Activated naive CD8-positive, alpha-beta T cell treated with anti-CD3 and anti-CD28 coated beads, Interleukin-2, amount 10 ng/mL, durations not matched to agents 7 days and 5 days (primary cell): ENCODE results near the gene AIG1. TPM values are rescaled to one million over a fixed set of nuclear protein-coding genes. Genes with fewer than 3 reads are reported as not detected.

Experiments
- ATAC-seq: fragments of 150-1000 bp; cut with Tn5 transposase; one replicate; pipeline ENCODE4 v1.10.0; 2021; ENCODE audit warnings: low read depth, moderate library complexity
- POLR2A ChIA-PET: fragments of 350-600 bp; sonication (Branson Sonifier 250); formaldehyde crosslinking; loops from one replicate; lab custom pipeline; 2021; ENCODE audit warnings: antibody characterized with exemption; lab: Charles Lee
- DNase-seq: peaks from one replicate; pipeline ENCODE4 v3.0.0; 2021
- H3K27ac Mint-ChIP-seq: one replicate; pipeline ENCODE4 v1.8.0; 2022; ENCODE audit warnings: mild to moderate bottlenecking, mixed read lengths
- H3K27me3 Mint-ChIP-seq: one replicate; pipeline ENCODE4 v1.8.0; 2022; ENCODE audit warnings: mild to moderate bottlenecking, moderate library complexity, mixed read lengths
- H3K36me3 Mint-ChIP-seq: one replicate; pipeline ENCODE4 v1.8.0; 2021; ENCODE audit warnings: mild to moderate bottlenecking, mixed read lengths
- H3K4me1 Mint-ChIP-seq: one replicate; pipeline ENCODE4 v1.8.0; 2021; ENCODE audit warnings: mixed read lengths
- H3K4me3 Mint-ChIP-seq: one replicate; pipeline ENCODE4 v1.8.0; 2022; ENCODE audit warnings: mild to moderate bottlenecking, moderate library complexity, mixed read lengths
- H3K9me3 Mint-ChIP-seq: one replicate; pipeline ENCODE4 v1.8.0; 2021; ENCODE audit warnings: mixed read lengths
- total RNA-seq, 2 experiments: library from RNA; stranded (reverse); gene quantifications; one replicate each; pipeline ENCODE4 v1.2.3, GENCODE V29; 2021

The AIG1 gene
- total RNA-seq, 2 experiments from 2014 or later = 14.2 to 14.6 TPM

DNA sequence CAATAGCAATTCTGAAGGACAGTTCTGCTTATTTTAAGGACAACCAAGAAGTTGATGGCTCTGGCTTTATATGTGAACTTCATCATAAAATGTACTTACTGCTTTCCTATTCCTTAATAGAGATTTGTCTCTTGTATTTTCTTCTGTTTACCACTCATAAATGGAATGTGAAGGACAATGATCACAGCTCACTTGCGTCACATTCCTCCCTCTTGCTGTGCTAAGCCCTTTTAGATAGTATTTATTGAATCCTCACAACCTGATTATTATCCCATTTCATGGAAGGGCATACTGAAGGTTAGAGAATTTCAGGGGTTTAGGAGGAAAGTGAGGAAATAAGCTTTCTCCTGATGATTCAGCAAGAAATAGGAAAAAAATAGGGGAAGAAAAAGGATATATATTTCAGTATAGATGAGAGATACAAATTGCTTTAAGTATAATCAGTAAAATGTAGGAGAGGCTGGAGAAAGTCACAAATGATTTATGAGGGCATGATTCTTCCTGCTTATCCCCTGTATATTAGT lies 132.9 kb downstream of the AIG1 start:
- POLR2A ChIA-PET = no interaction called here
- ATAC-seq (no peak), DNase-seq (no peak)
- peaks cover 3% of the 10 kb centered on the region for H3K36me3 Mint-ChIP-seq
- peaks cover 4% of the 10 kb centered on the region for H3K9me3 Mint-ChIP-seq
- H3K4me1 Mint-ChIP-seq = no peaks in the 10 kb centered on the region
- H3K27me3 Mint-ChIP-seq = no peaks in the 10 kb centered on the region
- no peak overlapping the region for H3K4me3 Mint-ChIP-seq
- H3K27ac Mint-ChIP-seq = no peak overlapping the region

GRCh38 chr6:143194095-143194589 lies 133.5 kb downstream of the AIG1 start:
- ATAC-seq (no peak), DNase-seq (no peak)
- Mint-ChIP-seq H3K27me3 (no peaks in the 10 kb centered on the region), H3K36me3 (peaks cover 3% of the 10 kb centered on the region), H3K4me1 (no peaks in the 10 kb centered on the region), H3K9me3 (peaks cover 4% of the 10 kb centered on the region), H3K4me3 (no peak overlapping the region), H3K27ac (no peak overlapping the region)
- POLR2A ChIA-PET = no interaction called here

DNA sequence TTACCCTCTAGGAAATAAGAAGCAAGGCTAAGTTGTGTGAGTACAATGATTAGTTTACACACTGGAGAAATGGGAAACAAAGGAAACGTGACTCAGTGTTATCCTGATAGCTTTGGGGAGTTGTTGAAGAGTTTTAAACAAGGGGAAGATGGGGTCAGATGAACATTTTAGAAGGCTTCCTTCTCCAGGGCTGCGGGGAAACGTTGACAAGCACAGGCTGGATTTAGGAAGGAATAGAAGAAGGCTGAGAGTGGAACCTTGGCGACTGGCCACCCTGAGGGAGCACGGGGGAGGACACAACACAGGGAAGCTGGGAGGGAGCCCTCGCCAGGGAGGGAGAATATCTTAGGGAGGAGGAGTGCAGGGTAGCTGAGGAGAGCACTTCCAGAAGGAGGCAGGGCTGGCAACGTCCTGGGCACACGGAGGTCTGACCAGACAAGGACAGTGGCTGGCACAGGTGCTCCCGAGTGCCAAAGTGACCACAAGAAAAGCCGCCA lies 134.7 kb downstream of the AIG1 start:
- Mint-ChIP-seq H3K36me3 (peaks cover 3% of the 10 kb centered on the region), H3K9me3 (peaks cover 4% of the 10 kb centered on the region), H3K27me3 (no peaks in the 10 kb centered on the region), H3K27ac (no peak overlapping the region), H3K4me1 (no peaks in the 10 kb centered on the region), H3K4me3 (no peak overlapping the region)
- ATAC-seq (no peak), DNase-seq (no peak)
- POLR2A ChIA-PET = no interaction called here

- Mint-ChIP-seq H3K9me3 (peaks cover 2% of the 10 kb centered on the region), H3K27me3 (no peaks in the 10 kb centered on the region), H3K4me1 (no peaks in the 10 kb centered on the region), H3K4me3 (no peak overlapping the region), H3K36me3 (peaks cover 2% of the 10 kb centered on the region), H3K27ac (no peak overlapping the region)
- ATAC-seq = no peak
- no peak for DNase-seq
- POLR2A ChIA-PET = interaction anchor here (0.7 kb wide), 1 partner anchor 130 kb away, joined by 3 read pairs; no protein-coding TSS in a partner anchor
These were observed 136.0 kb downstream of the AIG1 start for GRCh38 chr6:143196525-143197225.

DNA sequence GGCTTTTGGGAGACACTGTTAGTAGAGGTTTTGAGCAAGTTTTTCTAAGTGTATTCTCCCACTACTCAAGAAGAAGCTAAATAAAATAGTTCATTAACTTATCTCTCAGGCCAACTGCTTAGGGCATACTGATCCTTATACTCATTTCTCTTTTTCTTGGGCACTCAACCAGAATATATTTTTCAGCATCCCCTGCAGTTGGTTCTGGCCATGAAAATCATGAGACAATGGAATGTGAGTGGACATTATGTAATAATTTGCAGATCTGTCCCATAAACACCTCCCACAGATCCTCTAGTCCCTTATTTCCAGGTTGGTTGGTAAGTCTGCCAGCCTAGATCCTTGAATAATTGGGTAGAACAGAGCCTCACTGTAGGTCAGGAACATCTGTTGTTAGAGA lies 136.7 kb downstream of the AIG1 start:
- POLR2A ChIA-PET = no interaction called here
- Mint-ChIP-seq H3K36me3 (peaks cover 2% of the 10 kb centered on the region), H3K4me3 (no peak overlapping the region), H3K4me1 (no peaks in the 10 kb centered on the region), H3K27ac (no peak overlapping the region), H3K27me3 (no peaks in the 10 kb centered on the region), H3K9me3 (peaks cover 2% of the 10 kb centered on the region)
- ATAC-seq = no peak
- no peak for DNase-seq

DNA sequence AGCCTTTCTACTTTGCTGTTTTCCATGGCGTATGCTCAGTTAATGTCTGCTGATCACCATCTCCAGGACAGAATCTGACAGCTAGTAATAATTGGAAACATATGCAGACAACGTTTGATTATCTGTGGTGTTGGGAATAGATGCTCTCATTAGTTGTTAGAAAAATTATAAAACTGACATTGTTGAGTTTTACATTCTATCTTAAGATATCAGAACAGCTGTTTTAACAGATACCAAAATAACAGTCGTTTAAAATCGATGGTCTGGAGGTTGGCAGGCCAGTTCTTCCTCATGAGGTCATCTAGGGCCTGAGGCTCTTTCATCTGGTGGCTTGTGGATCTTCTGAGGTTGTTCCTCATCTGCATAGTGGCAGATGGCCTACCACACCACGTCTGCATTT lies 137.6 kb downstream of the AIG1 start:
- H3K4me3 Mint-ChIP-seq = no peak overlapping the region
- ATAC-seq (no peak), DNase-seq (no peak)
- peaks cover 2% of the 10 kb centered on the region for H3K36me3 Mint-ChIP-seq
- no peak overlapping the region for H3K27ac Mint-ChIP-seq
- no peaks in the 10 kb centered on the region for H3K4me1 Mint-ChIP-seq
- POLR2A ChIA-PET = no interaction called here
- no peaks in the 10 kb centered on the region for H3K27me3 Mint-ChIP-seq
- H3K9me3 Mint-ChIP-seq = peaks cover 2% of the 10 kb centered on the region

DNA sequence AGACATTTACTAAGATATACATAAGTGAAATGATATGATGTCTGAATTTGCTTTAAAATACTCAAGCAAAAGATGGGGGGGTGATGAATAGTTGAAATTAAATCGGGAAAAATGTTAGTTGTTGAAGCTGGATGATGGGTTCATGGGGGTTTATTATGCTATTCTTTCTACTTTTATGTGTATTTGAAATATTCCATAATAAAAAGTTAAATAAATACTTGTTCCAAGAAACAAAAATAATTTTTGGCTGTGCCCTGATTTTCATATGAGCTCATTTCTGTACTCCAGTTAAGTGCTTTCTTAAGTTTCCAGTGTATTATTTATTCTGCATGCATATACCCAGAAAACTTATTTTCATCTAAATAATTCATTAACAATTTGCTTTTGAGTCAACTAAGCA lies 138.6 kb downstream of the AIG1 start:
- no peak overlapping the region for H3K27ac Mint-ChIP-seq
- POLR2A ChIA-PET = no interaction called here
- ATAC-seq (no peak), DNase-seq (no peak)
- H3K27me3 Mint-ChIP-seq = no peaks in the 10 kb centered on the region
- no peaks in the 10 kb centered on the region for H3K9me3 Mint-ChIP-seq
- no peaks in the 10 kb centered on the region for H3K4me1 Mint-ChIP-seq
- peaks cover 5% of the 10 kb centered on the region for H3K36me3 Mint-ChIP-seq
- H3K4me3 Mint-ChIP-seq = no peak overlapping the region

DNA sequence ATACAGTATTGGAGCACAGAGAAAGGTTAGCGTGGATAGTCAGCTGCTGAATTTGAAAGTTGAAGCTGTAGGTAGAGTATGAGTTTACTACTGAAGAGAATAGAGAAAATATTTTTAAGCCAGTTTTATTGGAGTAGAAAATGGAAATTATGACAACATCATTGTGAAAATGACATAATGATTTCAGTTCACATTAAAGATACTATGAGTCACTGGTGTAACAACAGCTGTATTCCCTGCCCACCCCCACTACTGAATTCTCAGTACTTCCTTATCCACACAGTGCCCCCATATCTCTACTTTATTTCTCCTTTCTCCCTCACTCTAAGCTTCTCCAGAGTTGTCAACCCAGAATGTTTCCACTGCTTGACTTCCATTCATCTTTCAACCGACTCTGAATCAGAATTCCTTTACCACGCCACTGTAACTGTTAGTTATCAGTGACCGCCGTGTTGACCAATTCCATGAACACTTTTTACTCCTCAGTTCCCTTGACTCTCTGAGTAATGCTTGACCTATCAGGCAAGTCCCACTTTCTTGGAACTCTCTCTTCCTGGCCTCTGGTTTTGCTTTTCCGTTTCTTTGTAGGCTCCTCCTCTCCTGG lies 139.6 kb downstream of the AIG1 start:
- Mint-ChIP-seq H3K4me3 (no peak overlapping the region), H3K36me3 (peaks cover 5% of the 10 kb centered on the region), H3K9me3 (no peaks in the 10 kb centered on the region), H3K27ac (no peak overlapping the region), H3K4me1 (no peaks in the 10 kb centered on the region), H3K27me3 (no peaks in the 10 kb centered on the region)
- POLR2A ChIA-PET = no interaction called here
- DNase-seq = no peak
- ATAC-seq = no peak

- Mint-ChIP-seq H3K27me3 (no peaks in the 10 kb centered on the region), H3K9me3 (no peaks in the 10 kb centered on the region), H3K4me3 (no peak overlapping the region), H3K36me3 (peaks cover 7% of the 10 kb centered on the region), H3K27ac (no peak overlapping the region), H3K4me1 (no peaks in the 10 kb centered on the region)
- POLR2A ChIA-PET = no interaction called here
- ATAC-seq = no peak
- no peak for DNase-seq
These were observed 143.4 kb downstream of the AIG1 start for GRCh38 chr6:143204045-143204444.

DNA sequence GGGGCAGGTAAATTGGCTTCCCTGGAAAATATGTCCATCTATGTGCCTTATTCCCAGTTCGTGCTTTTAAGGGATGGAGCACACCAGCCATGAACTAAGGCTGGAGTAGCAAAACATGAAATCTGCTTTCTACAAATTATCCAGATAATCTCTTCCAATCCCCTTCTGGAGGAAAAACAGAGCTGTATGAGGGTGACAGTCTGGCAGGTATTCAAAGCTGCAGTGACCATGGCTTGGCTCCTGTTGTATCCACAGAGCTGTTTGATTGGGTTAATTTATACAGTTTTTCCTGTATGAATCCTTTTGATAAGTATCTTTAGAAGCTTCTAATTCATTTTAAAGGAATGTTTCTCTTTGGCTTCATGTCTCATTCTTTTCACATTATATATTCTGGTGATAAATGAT lies 144.4 kb downstream of the AIG1 start:
- POLR2A ChIA-PET = no interaction called here
- DNase-seq (no peak), ATAC-seq (no peak)
- Mint-ChIP-seq H3K4me3 (no peak overlapping the region), H3K9me3 (peaks cover 5% of the 10 kb centered on the region), H3K27ac (no peak overlapping the region), H3K4me1 (no peaks in the 10 kb centered on the region), H3K27me3 (no peaks in the 10 kb centered on the region), H3K36me3 (peaks cover 10% of the 10 kb centered on the region)

- Mint-ChIP-seq H3K4me1 (peaks cover 4% of the 10 kb centered on the region), H3K27ac (no peak overlapping the region), H3K9me3 (peaks cover 9% of the 10 kb centered on the region), H3K36me3 (peaks cover 10% of the 10 kb centered on the region), H3K27me3 (no peaks in the 10 kb centered on the region), H3K4me3 (no peak overlapping the region)
- ATAC-seq = no peak
- POLR2A ChIA-PET = no interaction called here
- no peak for DNase-seq
These were observed 144.9 kb downstream of the AIG1 start for GRCh38 chr6:143205585-143205984.

DNA sequence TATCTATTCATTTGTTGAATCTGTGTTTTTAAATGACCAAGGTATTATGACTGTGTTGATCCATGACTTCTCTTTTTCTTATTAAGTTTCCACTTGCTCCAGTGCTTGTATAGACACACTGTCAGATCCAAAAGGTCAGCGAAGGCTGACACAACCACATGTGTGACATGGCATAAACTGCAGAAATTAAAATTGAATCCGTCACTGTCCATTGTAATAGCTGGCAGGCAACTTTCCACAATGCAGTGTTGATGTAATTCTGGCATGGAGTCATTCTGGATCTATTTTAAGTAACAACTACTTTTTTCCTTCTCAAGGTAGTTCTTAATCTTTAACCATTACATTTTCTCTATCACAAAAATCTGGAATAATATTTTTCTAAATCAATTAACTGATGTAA lies 145.3 kb downstream of the AIG1 start:
- no peak overlapping the region for H3K27ac Mint-ChIP-seq
- ATAC-seq (no peak), DNase-seq (no peak)
- peaks cover 9% of the 10 kb centered on the region for H3K9me3 Mint-ChIP-seq
- peaks cover 4% of the 10 kb centered on the region for H3K4me1 Mint-ChIP-seq
- peaks cover 10% of the 10 kb centered on the region for H3K36me3 Mint-ChIP-seq
- H3K4me3 Mint-ChIP-seq = no peak overlapping the region
- H3K27me3 Mint-ChIP-seq = no peaks in the 10 kb centered on the region
- POLR2A ChIA-PET = no interaction called here

DNA sequence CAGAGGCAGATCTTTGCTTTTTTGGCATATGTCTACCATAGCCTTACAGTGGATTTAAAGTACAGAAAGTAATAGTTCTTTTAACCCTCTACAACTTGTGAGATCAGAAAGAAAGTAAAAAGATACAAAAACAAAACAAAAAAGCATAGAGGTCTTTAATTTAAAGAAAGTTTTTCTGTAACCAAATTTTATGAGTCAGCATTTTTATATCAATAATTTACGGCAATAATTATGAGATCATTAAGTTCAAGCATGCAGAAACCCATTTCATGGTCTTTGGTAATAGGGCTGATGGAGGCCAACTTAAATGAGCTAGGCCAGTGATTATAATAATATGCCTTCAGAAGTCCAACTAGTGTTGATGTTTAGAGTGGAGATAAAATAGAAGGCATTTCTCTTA lies 145.9 kb downstream of the AIG1 start:
- no peak for ATAC-seq
- Mint-ChIP-seq H3K9me3 (peaks cover 9% of the 10 kb centered on the region), H3K27me3 (no peaks in the 10 kb centered on the region), H3K27ac (no peak overlapping the region), H3K4me3 (no peak overlapping the region), H3K36me3 (peaks cover 10% of the 10 kb centered on the region), H3K4me1 (peaks cover 4% of the 10 kb centered on the region)
- POLR2A ChIA-PET = no interaction called here
- DNase-seq = no peak

GRCh38 chr6:143210420-143210819 lies 149.7 kb downstream of the AIG1 start:
- Mint-ChIP-seq H3K27me3 (no peaks in the 10 kb centered on the region), H3K4me3 (no peak overlapping the region), H3K9me3 (peaks cover 11% of the 10 kb centered on the region), H3K27ac (no peak overlapping the region), H3K4me1 (peaks cover 4% of the 10 kb centered on the region), H3K36me3 (peaks cover 4% of the 10 kb centered on the region)
- POLR2A ChIA-PET = no interaction called here
- DNase-seq = no peak
- ATAC-seq = no peak
